ENCODE measurements around the gene STX10.

STX10 gene

DNA sequence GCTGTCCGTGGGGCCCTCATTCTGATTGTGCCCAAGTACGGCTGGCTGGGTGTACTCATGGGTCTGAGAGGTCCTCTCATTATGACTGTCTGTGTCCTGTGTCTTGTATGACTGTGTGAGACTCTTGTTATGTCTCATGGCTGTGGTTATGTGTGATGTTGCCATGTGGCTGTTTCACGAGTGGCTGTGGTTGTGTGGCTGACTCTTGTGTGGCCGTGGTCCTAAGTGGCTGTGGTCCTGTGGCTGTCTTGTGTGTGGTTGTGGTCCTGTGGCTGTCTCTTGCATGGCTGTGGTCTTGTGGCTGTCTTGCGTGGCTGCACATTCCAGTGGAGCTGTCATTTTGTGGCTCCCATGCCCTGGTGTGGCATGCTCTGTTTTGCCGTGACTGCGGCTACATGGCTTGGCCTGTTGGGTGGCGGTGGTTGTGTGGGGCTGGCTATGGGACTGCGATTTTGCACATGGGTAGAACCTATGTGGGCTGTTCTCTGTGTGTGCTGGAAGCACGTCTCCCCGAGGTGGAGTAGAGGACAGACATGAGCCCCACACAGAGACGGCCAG is 50.1 kb downstream of the STX10 start:
- no peak for DNase-seq (ENCODE audit: low read depth in 2 of 2)

DNA sequence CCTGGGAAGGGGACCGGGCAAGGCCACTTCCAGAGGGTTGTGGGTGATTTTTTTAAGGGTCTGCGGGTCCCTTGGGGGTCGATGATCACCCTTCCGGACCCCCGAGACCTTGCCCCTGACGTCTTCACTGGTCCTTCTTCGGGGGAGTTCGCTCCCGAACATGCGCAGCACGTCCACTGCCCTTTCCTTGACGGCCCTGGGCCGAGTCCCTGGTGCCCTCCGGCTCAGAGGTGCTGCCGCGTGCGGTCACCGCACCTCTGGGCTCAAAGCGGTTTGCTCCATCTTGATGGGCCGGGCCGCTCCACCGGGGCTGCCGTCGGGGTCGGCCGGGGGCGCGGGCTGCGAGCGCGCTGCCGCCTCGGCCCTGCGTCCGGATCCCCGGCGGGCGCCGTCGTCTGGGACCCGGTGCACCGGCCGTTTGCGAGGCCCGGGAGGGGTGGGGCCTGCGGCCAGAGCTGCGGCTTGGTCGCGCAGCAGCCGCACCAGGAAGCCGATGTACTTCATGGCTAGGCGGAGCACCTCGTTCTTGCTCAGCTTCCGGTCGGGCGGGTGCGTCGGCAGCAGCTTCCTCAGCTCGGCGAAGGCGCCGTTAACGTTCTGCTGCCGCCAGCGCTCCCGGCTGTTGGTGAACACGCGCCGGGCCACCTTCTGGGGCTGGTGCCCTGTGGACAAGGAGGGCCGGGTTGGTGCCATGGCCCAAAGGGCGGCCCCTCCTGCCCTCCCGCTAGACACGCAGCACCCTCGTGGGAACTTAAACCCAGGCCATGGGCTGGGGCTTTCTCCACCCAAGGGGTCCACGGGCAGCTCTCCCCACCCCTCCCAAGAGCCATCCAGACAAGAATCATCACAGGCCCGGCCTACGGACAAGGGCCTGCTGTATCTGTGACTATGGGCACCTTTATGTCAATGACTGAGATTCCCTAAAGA is 50.8 kb downstream of the STX10 start:
- DNase-seq (ENCODE audit: low read depth in 2 of 2), result no peak

DNA sequence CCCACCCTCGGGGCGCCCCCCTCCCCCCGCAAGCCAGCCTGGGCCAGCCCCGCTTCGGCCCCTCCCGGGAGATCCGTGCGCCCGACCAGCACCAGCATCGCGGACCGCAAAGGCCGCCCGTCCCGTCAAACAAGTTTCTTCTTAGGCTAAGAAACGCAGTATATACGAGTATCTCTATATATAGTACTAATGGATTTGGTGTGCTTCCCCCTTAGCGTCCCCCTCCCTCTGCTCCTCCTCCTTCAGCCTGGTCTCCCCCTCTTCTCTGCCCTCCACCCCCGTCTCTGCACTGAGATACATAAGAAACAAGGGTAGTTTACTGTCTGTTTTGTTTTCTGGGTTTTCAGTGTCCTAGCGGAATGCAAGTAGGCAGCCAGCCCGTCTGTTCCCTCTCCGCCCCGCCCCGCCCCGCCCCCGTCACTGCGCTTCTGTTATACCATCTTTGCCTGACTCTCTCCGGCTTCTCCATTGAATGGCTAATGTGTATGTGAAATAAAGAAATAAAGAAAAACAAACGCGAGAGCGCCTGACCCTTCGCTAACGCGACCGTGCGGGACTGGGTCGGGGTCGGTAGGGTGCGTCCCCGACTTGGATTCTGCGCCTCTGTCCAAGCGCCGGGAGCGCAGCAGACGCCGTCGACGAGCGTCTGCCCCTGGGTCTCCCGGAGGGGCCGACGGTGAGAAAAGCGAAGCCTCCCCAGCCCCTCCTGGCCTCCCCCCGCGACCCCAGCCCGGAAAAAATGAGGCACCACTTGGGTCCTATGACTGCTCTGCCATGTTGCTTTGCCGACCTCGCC is 51.7 kb downstream of the STX10 start:
- DNase-seq (ENCODE audit: low read depth in 2 of 2), result no peak

DNA sequence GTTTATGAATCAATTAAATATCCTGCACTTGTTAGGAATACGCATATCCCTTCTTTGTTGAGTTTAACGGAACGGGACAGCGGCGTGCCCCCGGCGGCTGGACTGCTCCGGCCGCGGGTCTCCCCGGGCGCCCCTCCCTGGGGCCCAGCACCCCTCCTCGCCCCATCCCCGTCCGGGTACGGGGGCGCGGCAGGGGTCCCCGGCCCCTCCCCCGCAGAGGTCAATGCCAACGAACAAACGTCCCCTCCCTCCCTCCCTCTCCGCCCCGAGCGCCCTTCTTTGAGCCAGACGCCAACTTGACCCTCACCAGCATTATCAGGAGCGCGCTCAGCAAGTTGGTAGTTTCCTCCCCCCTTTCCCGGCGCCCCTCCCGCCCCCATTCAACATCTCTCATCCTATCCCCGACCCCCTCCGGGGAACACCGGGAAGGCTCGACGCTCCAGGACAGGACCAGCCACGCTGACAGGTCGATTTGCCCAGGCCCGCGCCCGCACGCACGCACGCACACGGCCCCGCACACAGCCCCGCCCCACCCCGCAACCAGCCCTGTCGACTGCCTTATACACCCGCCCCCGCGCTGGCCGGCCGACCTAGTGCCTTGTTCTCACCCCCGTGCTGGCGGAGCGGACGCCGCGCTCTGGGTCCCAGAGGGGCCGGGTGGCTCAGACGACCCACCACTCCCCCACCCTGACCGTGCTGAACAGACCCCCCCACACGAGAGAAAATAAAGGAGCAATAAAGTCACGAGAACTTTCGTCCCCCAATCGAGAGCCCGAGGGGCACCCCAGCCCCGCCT is 52.5 kb downstream of the STX10 start:
- no peak for DNase-seq (ENCODE audit: low read depth in 2 of 2)

DNA sequence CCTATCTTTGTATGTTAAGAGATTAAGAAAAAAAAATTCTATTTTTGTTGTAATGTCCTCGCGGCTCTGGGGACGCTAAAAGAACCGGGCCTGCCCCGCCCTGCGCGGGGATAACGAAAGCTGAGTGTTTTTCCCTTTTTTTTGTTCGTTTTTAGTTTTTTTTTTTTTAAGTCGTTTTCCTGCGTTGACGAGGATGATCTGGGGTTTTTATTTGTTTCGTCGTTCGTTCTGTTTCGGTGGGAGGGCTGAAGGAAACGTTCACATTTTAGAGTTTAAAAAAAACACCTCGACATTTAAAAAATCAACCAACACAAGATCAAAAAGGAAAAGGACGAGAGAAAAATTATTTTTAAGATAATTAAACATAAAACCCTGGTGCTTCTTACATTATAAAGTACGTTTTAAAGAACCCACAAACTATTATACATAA is 53.1 kb downstream of the STX10 start:
- no peak for DNase-seq (ENCODE audit: low read depth in 2 of 2)

DNA sequence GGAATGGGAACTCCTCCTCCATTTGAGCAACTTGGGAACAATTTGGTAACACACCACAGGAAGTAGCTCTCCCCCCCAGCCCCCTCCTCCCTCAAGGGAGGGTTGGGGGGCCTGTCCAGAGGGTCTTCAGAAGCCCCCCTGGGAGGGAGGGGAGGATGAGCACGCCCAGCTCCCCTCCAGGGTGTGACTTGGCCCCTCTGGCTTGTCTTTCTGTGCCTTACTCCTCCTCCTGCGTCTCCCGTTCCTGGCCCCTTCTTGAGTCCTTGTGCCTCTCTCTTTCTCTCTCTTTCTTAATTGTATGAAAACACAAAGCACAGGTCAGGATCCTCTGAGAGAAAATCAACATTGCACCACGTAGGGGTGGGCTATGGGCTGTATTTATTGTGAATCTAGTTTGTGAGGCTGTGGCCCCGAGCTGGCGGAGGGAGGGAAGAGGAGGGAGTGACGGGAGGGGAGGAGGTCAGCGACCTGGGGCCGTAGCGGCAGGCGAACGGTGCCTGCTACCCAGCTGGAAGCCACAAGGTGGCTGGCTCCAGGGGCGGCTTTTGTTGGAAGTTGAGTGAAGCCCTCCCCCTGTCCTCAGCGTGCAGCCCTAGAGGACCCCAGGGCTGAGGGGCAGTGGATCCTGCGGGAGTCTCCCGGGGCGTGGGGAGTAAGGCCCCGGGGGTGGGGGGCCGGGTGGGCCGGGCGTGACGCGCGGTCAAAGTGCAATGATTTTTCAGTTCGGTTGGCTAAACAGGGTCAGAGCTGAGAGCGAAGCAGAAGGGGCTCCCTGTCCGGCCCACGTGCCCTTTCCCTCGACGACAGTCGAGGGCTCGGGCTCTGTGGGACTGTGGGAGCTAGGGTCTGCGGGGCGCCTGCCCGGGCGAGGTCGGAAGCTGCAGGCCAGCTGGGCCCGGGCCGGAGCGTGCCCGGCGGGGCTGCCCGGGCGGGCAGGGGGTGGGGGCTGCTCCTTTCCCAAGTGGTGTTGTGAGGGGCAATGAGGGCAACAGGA is 53.9 kb downstream of the STX10 start:
- no peak for DNase-seq (ENCODE audit: low read depth in 2 of 2)

DNA sequence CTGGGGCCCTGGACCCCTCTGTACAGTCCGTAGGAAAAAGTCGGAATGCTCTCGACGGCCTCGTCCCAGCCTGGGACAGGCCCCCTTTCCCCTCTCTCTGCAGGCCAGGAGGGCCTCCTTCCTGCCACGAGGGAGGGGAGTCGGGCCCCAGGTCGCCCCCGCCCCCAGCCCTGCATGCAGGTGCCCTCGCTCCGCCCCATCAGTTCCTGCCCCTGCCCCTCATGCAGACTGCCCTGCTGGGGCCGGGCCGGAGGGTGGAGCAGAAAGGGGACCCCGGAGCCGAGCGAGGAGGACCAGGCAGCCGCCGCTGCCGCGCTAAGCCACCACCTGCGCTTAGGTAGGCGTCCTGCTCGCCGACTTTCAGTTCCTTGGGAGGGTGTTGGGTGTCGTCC is 54.8 kb downstream of the STX10 start:
- DNase-seq (ENCODE audit: low read depth in 2 of 2), result no peak

DNA sequence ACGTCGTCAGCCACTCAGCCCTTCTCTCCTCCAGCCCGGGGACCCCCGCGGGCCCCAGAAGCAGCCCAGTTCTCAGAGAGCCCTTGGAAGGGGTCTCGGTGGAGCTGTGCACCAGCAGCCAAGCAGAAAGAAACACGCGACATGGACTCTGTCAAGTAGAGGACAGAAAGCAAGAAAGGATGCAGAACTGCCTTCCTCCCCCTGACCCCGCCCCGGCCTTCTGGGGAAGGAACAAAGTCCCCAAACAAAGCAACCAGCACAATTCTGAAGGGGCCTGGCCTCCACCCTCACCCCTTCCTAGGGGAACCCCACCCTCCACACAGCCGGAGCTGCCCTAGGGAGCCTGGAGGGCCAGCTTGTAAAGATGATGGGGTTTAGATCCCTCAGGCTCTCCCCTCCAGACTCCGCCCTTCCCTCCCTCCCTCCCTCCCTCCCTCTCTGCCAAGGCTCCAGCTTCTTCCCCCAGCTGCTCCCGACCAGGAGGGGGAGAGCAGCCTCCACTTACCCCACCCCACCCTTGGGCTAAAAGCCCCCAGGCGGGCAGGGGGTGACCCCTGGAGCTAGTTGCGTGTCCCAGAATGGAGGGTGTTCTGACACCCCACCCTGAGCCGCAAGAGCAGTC is 55.3 kb downstream of the STX10 start:
- DNase-seq (ENCODE audit: low read depth in 2 of 2), result no peak

DNA sequence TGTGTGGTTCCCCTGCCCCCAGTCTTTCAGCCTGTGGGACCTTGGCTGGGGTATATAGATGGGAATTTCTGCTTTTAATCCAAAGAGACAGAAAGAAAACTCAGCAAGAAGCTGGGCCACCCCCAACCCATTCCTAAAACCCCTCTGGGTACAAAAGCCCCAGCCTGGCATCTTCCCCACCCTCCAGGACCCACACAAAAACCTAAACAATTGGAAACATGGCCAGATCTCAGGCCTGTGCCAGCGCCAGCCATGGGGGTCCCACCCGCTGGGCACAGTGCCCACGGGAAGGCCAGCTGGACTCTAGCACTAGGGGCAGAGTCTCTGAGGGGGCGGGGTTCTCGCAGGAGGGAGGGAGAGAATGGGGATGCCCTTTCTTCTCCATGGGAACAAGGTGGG is 56.1 kb downstream of the STX10 start:
- no peak for DNase-seq (ENCODE audit: low read depth in 2 of 2)

Data from fibroblast of skin of left biceps (primary cell).